ENCODE data around the gene PRRT1B. TPM values are rescaled to one million over a fixed set of nuclear protein-coding genes. Genes with fewer than 3 reads are reported as not detected.

The PRRT1B gene
- polyA plus RNA-seq, 2 of the 4 experiments (the other 2 are of a cell fraction): 0.79 to 0.80 TPM

DNA sequence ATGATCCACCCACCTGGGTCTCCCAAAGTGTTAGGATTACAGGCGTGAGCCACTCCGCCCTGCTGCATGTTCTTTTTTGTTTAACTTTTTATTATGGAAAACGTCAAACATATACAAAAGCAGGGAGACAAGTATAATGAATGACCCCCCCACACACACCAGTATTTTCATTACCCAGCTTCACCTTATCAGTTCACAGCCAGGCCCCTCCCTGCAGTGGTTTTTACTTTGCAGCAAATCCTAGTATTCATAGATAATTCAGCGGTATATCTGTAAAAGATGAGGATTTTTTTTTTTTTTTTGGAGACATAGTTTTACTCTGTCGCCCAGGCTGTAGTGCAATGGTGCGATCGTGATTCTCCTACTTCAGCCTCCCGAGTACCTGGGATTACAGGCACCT is 40.3 kb upstream of the PRRT1B start:
- H3K27ac ChIP-seq: no peak overlapping the region
- 89% methylated on average over 8 of the region's 8 CpGs for WGBS (ENCODE audit: missing lambda C conversion rate)
- TF ChIP-seq CBX8 (IDR thresholded peaks at IDR 0.05) (no peak), SMC3 (IDR thresholded peaks at IDR 0.05) (no peak)
- ChIA-PET POLR2A (interaction anchor here (0.6 kb wide), 1 partner anchor 1608 kb away, joined by 5 read pairs; no protein-coding TSS in a partner anchor), CTCF (interaction anchor here (0.7 kb wide), 1 partner anchor 21 kb away, joined by 3 read pairs; no protein-coding TSS in a partner anchor)
- FAIRE-seq: no peak
- ATAC-seq: no peak
- no peak overlapping the region for H3K4me3 ChIP-seq
- H3K4me1 ChIP-seq: peaks cover 10% of the 10 kb centered on the region; the same call in 2 of the 3 replicates
- no peak for DNase-seq (ENCODE audit: low read depth in 1 of 2, low spot score in 1 of 2)
- no peak overlapping the region for H3K4me2 ChIP-seq
- no peaks in the 10 kb centered on the region for H3K9me3 ChIP-seq

DNA sequence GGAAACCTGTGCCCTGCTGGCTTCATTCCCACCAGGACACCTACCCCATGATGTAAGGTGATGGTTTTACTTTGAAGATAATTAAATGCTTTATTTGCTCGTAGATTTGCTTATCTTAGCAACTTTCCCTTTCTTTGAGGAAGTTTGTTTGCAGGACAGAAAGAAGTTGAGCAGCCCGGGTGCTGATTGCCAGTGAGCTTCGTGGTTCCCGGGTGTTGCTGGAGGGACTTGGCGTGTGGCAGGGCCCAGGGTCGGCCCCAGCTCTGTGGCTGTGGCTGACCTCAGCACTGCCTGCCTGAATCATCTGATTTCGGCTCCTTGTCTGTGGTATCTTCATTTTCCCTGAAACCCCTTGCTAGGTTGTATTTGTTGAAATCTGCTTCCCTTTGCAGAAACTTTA is 33.9 kb upstream of the PRRT1B start:
- 77% methylated on average over 7 of the region's 7 CpGs for whole genome bisulfite sequencing (ENCODE audit: missing lambda C conversion rate)
- no peak for ATAC-seq
- TF ChIP-seq MYC (IDR thresholded peaks at IDR 0.05; ENCODE audit: borderline replicate concordance, low read length) (no peak), CHD2 (IDR thresholded peaks at IDR 0.05; ENCODE audit: low read length, partially characterized antibody) (no peak), TP53 (CRISPR knock-in tag; IDR thresholded peaks at IDR 0.05) (no peak), RARB (CRISPR knock-in tag; IDR thresholded peaks at IDR 0.05) (no peak), ZNF302 (CRISPR knock-in tag; IDR thresholded peaks at IDR 0.05) (no peak), TFCP2L1 (CRISPR knock-in tag; IDR thresholded peaks at IDR 0.05) (no peak), CTCF (IDR thresholded peaks at IDR 0.05) (no peak), ZSCAN20 (CRISPR knock-in tag; IDR thresholded peaks at IDR 0.05) (no peak), KDM5A (IDR thresholded peaks at IDR 0.05) (no peak), ZC3H11A (IDR thresholded peaks at IDR 0.05) (no peak), POLR2AphosphoS2 (conservative IDR thresholded peaks at IDR 0.05; ENCODE audit: low read length) (no peak), HEYL (CRISPR knock-in tag; IDR thresholded peaks at IDR 0.05) (no peak), GATA3 (IDR thresholded peaks at IDR 0.05; ENCODE audit: borderline replicate concordance) (no peak), HOXB5 (CRISPR knock-in tag; IDR thresholded peaks at IDR 0.05) (no peak), HES2 (IDR thresholded peaks at IDR 0.05) (no peak)
- TF ChIP-seq, protein P1, sequence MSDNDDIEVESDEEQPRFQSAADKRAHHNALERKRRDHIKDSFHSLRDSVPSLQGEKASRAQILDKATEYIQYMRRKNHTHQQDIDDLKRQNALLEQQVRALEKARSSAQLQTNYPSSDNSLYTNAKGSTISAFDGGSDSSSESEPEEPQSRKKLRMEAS (IDR thresholded peaks at IDR 0.05): no peak
- Histone ChIP-seq H3K4me1 (no peaks in the 10 kb centered on the region), H3K9me3 (no peaks in the 10 kb centered on the region), H3K4me3 (no peak overlapping the region), H3K4me2 (no peak overlapping the region), H3K27ac (no peak overlapping the region)
- POLR2A ChIA-PET: no interaction called here
- FAIRE-seq: no peak
- CTCF ChIA-PET: interaction anchor here (0.8 to 1.7 kb wide), 3 partner anchors 44 to 161 kb away, joined by 3 to 4 read pairs (median 3); no protein-coding TSS in a partner anchor
- no peak for DNase-seq (ENCODE audit: low read depth in 1 of 2, low spot score in 1 of 2)

GRCh38 chr9:131511880-131512279 is 33.4 kb upstream of the PRRT1B start:
- ChIA-PET POLR2A (no interaction called here), CTCF (interaction anchor here (0.8 to 1.7 kb wide), 3 partner anchors 44 to 162 kb away, joined by 3 to 4 read pairs (median 3); no protein-coding TSS in a partner anchor)
- no peak for FAIRE-seq
- Histone ChIP-seq H3K27ac (no peak overlapping the region), H3K4me2 (no peak overlapping the region), H3K4me1 (no peaks in the 10 kb centered on the region), H3K4me3 (no peak overlapping the region), H3K9me3 (no peaks in the 10 kb centered on the region)
- no peak for TF ChIP-seq GATA3 (IDR thresholded peaks at IDR 0.05; ENCODE audit: borderline replicate concordance)
- no peak for TF ChIP-seq MYC (IDR thresholded peaks at IDR 0.05; ENCODE audit: borderline replicate concordance, low read length)
- TF ChIP-seq CTCF (IDR thresholded peaks at IDR 0.05): no peak
- TF ChIP-seq HEYL (CRISPR knock-in tag; IDR thresholded peaks at IDR 0.05): no peak
- no peak for TF ChIP-seq HES2 (IDR thresholded peaks at IDR 0.05)
- no peak for TF ChIP-seq EP300 (IDR thresholded peaks at IDR 0.05)
- no peak for TF ChIP-seq PHF8 (IDR thresholded peaks at IDR 0.05; ENCODE audit: borderline replicate concordance, low read depth)
- no peak for TF ChIP-seq BCL3 (IDR thresholded peaks at IDR 0.05)
- TF ChIP-seq ESRRA (IDR thresholded peaks at IDR 0.05; ENCODE audit: borderline replicate concordance, low read length): no peak
- TF ChIP-seq TP53 (CRISPR knock-in tag; IDR thresholded peaks at IDR 0.05): no peak
- TF ChIP-seq RAD21 (conservative IDR thresholded peaks at IDR 0.05 in 1 of 2, IDR thresholded peaks at IDR 0.05 in 1 of 2): no peak
- TF ChIP-seq RFX5 (IDR thresholded peaks at IDR 0.05): no peak
- TF ChIP-seq, protein P1 (IDR thresholded peaks at IDR 0.05): no peak
- no peak for TF ChIP-seq KDM5A (IDR thresholded peaks at IDR 0.05)
- TF ChIP-seq EHMT2 (IDR thresholded peaks at IDR 0.05; ENCODE audit: low read depth): no peak
- no peak for TF ChIP-seq ZC3H11A (IDR thresholded peaks at IDR 0.05)
- TF ChIP-seq FOXS1 (CRISPR knock-in tag; IDR thresholded peaks at IDR 0.05): no peak
- no peak for TF ChIP-seq ZNF302 (CRISPR knock-in tag; IDR thresholded peaks at IDR 0.05)
- TF ChIP-seq TFCP2L1 (CRISPR knock-in tag; IDR thresholded peaks at IDR 0.05): no peak
- ATAC-seq: no peak
- 90% methylated on average over 6 of the region's 6 CpGs for WGBS (ENCODE audit: missing lambda C conversion rate)
- DNase-seq (ENCODE audit: low read depth in 1 of 2, low spot score in 1 of 2): no peak
